ENCODE measurements around the gene TSHB.

The TSHB gene

GRCh38 chr1:115064461-115064860, 34.8 kb downstream of the TSHB start:
- peaks cover 5 to 66% (median 32%) of the 10 kb centered on the region in 4 donors for H3K4me1 ChIP-seq
- H3K27ac ChIP-seq, result peak overlapping the region; percentile 61 to 84
- no peak for DNase-seq
- no peaks in the 10 kb centered on the region for H3K27me3 ChIP-seq
- no peak for TF ChIP-seq CTCF (IDR thresholded peaks at IDR 0.05)
- H3K4me3 ChIP-seq, result no peak overlapping the region
- no peaks in the 10 kb centered on the region for H3K36me3 ChIP-seq
- intact Hi-C loops (cut with DNase I; ENCODE audit: low total_unique reads), result no loop called here
- H3K9me3 ChIP-seq, result no peaks in the 10 kb centered on the region

- intact Hi-C loops (cut with DNase I; ENCODE audit: low total_unique reads), result no loop called here
- Histone ChIP-seq H3K4me3 (no peak overlapping the region), H3K27me3 (no peaks in the 10 kb centered on the region), H3K9me3 (no peaks in the 10 kb centered on the region), H3K4me1 (peaks cover 5 to 72% (median 37%) of the 10 kb centered on the region in 4 donors), H3K27ac (peak overlapping the region; percentile 12 to 84), H3K36me3 (no peaks in the 10 kb centered on the region)
- no peak for DNase-seq
- no peak for TF ChIP-seq CTCF (IDR thresholded peaks at IDR 0.05)
Measured at GRCh38 chr1:115065021-115065420, 35.4 kb downstream of the TSHB start.

GRCh38 chr1:115067161-115067859, 37.7 kb downstream of the TSHB start:
- no peaks in the 10 kb centered on the region for H3K9me3 ChIP-seq
- no peak for TF ChIP-seq CTCF (IDR thresholded peaks at IDR 0.05)
- intact Hi-C loops (cut with DNase I; ENCODE audit: low total_unique reads), result no loop called here
- peak overlapping the region; percentile 80 to 84 for H3K27ac ChIP-seq
- peaks cover 5 to 74% (median 36%) of the 10 kb centered on the region in 4 donors for H3K4me1 ChIP-seq
- H3K4me3 ChIP-seq, result peak overlapping the region; percentile 7 to 10
- no peaks in the 10 kb centered on the region for H3K27me3 ChIP-seq
- no peak for DNase-seq
- H3K36me3 ChIP-seq, result no peaks in the 10 kb centered on the region

GRCh38 chr1:115068826-115069585, 39.4 kb downstream of the TSHB start:
- H3K9me3 ChIP-seq, result no peaks in the 10 kb centered on the region
- no peak for TF ChIP-seq CTCF (IDR thresholded peaks at IDR 0.05)
- H3K36me3 ChIP-seq, result no peaks in the 10 kb centered on the region
- H3K4me3 ChIP-seq, result no peak overlapping the region
- H3K27me3 ChIP-seq, result no peaks in the 10 kb centered on the region
- H3K27ac ChIP-seq, result peak overlapping the region; percentile 80 to 84
- DNase-seq, result peak; percentile 55 to 85
- intact Hi-C loops (cut with DNase I; ENCODE audit: low total_unique reads), result no loop called here
- H3K4me1 ChIP-seq, result peaks cover 5 to 78% (median 42%) of the 10 kb centered on the region in 4 donors

- no peak for DNase-seq
- intact Hi-C loops (cut with DNase I; ENCODE audit: low total_unique reads), result no loop called here
- no peak for TF ChIP-seq CTCF (IDR thresholded peaks at IDR 0.05)
- no peak overlapping the region for H3K4me3 ChIP-seq
- no peaks in the 10 kb centered on the region for H3K27me3 ChIP-seq
- peaks cover 5 to 78% (median 49%) of the 10 kb centered on the region in 4 donors for H3K4me1 ChIP-seq
- H3K36me3 ChIP-seq, result no peaks in the 10 kb centered on the region
- peak overlapping the region; percentile 80 to 84 for H3K27ac ChIP-seq
- H3K9me3 ChIP-seq, result no peaks in the 10 kb centered on the region
Measured at GRCh38 chr1:115069659-115070308, 40.2 kb downstream of the TSHB start.
